ENCODE results near the gene XCL1.

DNA sequence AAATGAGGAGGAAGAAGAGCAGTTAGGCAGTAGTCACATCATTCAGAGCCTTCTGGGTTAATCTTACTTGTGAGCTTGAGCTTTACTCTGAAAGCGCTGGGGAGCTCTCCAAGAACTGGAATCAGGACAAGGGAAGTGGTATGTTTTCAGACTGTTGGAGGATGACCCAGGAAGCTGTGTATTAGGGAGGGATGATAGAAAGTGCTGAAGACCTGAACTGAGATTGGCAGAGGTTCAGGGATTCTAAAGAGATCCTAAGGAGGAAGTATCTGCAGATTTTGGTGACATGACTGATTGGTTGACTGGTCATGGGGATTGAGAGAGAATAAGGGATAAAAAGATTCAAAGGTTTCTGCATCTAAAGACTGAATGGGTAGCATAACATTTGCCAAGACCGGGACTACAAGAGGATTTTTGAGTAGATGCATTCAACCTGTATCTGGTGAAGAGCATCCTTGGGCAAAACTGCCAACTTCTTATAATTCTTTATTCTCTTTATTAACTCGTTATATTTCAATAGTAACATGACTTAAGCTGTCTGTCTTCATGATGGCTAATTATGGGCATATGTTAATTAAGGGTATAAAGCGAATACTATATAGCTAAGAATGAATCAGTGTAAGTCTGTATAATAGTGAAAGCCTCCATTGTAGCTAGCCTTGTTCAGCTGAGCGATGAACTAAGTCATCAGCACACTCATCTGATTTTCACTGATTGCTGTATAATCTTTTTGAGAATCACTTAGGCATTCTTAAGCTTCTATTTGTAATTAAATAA is 41.8 kb downstream of the XCL1 start:
- TF ChIP-seq, protein P1, sequence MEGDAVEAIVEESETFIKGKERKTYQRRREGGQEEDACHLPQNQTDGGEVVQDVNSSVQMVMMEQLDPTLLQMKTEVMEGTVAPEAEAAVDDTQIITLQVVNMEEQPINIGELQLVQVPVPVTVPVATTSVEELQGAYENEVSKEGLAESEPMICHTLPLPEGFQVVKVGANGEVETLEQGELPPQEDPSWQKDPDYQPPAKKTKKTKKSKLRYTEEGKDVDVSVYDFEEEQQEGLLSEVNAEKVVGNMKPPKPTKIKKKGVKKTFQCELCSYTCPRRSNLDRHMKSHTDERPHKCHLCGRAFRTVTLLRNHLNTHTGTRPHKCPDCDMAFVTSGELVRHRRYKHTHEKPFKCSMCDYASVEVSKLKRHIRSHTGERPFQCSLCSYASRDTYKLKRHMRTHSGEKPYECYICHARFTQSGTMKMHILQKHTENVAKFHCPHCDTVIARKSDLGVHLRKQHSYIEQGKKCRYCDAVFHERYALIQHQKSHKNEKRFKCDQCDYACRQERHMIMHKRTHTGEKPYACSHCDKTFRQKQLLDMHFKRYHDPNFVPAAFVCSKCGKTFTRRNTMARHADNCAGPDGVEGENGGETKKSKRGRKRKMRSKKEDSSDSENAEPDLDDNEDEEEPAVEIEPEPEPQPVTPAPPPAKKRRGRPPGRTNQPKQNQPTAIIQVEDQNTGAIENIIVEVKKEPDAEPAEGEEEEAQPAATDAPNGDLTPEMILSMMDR (IDR thresholded peaks at IDR 0.05) = no peak
- TF ChIP-seq POLR2A (IDR thresholded peaks at IDR 0.05) = no peak
